ENCODE data around the gene LRCH4.

LRCH4 gene

DNA sequence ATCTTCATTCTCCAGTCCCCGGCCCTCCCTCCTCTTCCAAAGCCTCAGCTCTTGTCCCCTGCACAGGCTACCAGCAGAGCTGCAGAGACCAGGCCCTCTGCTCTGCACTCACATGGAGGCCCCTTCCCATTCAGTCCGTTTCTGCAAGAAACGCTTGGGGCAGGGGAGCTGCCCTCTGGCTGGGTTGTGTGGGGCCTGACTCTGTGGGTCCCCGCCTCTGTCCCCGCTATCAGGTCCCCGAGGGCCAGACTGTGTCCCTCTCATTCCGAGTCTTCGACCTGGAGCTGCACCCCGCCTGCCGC is 17.7 kb upstream of the LRCH4 start:
- Histone ChIP-seq H3K27ac (ENCODE audit: low read length) (no peak overlapping the region), H3K36me3 (ENCODE audit: control insufficient read depth, low read depth, low read length) (no peaks in the 10 kb centered on the region), H3K27me3 (ENCODE audit: control insufficient read depth, insufficient read depth, low read length) (peaks cover 20% of the 10 kb centered on the region), H3K4me3 (ENCODE audit: low read length) (peak overlapping the region; percentile 61), H3K9me3 (ENCODE audit: control insufficient read depth, low read depth, low read length) (no peaks in the 10 kb centered on the region), H3K9ac (ENCODE audit: low read length) (peak overlapping the region; percentile 55), H3K4me1 (ENCODE audit: control insufficient read depth, low read depth, low read length) (peaks cover 22% of the 10 kb centered on the region)

GRCh38 chr7:100602889-100603725 is 17.2 kb upstream of the LRCH4 start:
- no peaks in the 10 kb centered on the region for H3K36me3 ChIP-seq (ENCODE audit: control insufficient read depth, low read depth, low read length)
- peaks cover 20% of the 10 kb centered on the region for H3K27me3 ChIP-seq (ENCODE audit: control insufficient read depth, insufficient read depth, low read length)
- H3K4me3 ChIP-seq (ENCODE audit: low read length), result peak overlapping the region; percentile 61
- peaks cover 22% of the 10 kb centered on the region for H3K4me1 ChIP-seq (ENCODE audit: control insufficient read depth, low read depth, low read length)
- H3K27ac ChIP-seq (ENCODE audit: low read length), result peak overlapping the region; percentile 20
- H3K9me3 ChIP-seq (ENCODE audit: control insufficient read depth, low read depth, low read length), result no peaks in the 10 kb centered on the region
- peak overlapping the region; percentile 55 for H3K9ac ChIP-seq (ENCODE audit: low read length)

DNA sequence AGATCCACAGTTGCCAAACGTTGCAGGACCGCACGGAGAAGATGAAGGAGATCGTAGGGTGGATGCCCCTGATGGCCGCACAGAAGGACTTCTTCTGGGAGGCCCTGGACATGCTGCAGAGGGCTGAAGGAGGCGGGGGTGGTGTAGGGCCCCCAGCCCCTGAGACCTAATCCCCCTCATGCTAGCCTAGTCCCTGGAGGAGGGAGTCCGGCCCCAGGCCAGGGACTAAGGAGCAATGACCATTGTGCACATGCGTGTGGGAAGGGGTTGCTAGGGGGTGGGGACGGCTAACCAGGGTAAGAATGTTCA is 14.8 kb upstream of the LRCH4 start:
- peaks cover 22% of the 10 kb centered on the region for H3K4me1 ChIP-seq (ENCODE audit: control insufficient read depth, low read depth, low read length)
- no peaks in the 10 kb centered on the region for H3K9me3 ChIP-seq (ENCODE audit: control insufficient read depth, low read depth, low read length)
- no peak overlapping the region for H3K4me3 ChIP-seq (ENCODE audit: low read length)
- peaks cover 10% of the 10 kb centered on the region for H3K27me3 ChIP-seq (ENCODE audit: control insufficient read depth, insufficient read depth, low read length)
- H3K36me3 ChIP-seq (ENCODE audit: control insufficient read depth, low read depth, low read length), result no peaks in the 10 kb centered on the region
- H3K9ac ChIP-seq (ENCODE audit: low read length), result no peak overlapping the region
- no peak overlapping the region for H3K27ac ChIP-seq (ENCODE audit: low read length)

- Histone ChIP-seq H3K9me3 (ENCODE audit: control insufficient read depth, low read depth, low read length) (no peaks in the 10 kb centered on the region), H3K36me3 (ENCODE audit: control insufficient read depth, low read depth, low read length) (no peaks in the 10 kb centered on the region), H3K27ac (ENCODE audit: low read length) (no peak overlapping the region), H3K4me3 (ENCODE audit: low read length) (no peak overlapping the region), H3K9ac (ENCODE audit: low read length) (no peak overlapping the region), H3K27me3 (ENCODE audit: control insufficient read depth, insufficient read depth, low read length) (peaks cover 4% of the 10 kb centered on the region), H3K4me1 (ENCODE audit: control insufficient read depth, low read depth, low read length) (peaks cover 18% of the 10 kb centered on the region)
Measured at GRCh38 chr7:100599911-100600729, 14.2 kb upstream of the LRCH4 start.

DNA sequence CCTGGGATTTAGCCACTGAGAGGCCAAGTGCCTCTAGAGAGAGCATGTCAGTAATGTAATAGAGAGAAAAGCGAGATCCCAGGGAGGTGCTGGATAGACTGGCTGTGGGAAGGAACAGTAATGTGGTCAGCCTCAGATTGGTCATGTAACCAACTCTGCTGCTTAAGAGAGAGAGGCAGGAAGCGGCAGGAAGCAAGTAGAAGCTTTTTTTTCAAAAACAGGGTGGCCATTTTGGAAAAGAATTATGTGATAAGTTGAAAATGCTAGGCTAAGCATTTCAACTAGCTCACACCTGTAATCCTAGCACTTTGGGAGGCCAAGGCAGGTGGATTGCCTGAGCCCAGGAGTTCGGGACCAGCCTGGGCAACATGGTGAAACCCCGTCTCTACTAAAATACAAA is 12.5 kb upstream of the LRCH4 start:
- peaks cover 14% of the 10 kb centered on the region for H3K4me1 ChIP-seq (ENCODE audit: control insufficient read depth, low read depth, low read length)
- no peaks in the 10 kb centered on the region for H3K27me3 ChIP-seq (ENCODE audit: control insufficient read depth, insufficient read depth, low read length)
- H3K36me3 ChIP-seq (ENCODE audit: control insufficient read depth, low read depth, low read length), result no peaks in the 10 kb centered on the region
- H3K27ac ChIP-seq (ENCODE audit: low read length), result no peak overlapping the region
- no peaks in the 10 kb centered on the region for H3K9me3 ChIP-seq (ENCODE audit: control insufficient read depth, low read depth, low read length)
- no peak overlapping the region for H3K4me3 ChIP-seq (ENCODE audit: low read length)
- H3K9ac ChIP-seq (ENCODE audit: low read length), result no peak overlapping the region

GRCh38 chr7:100595188-100595587 is 9.3 kb upstream of the LRCH4 start:
- Histone ChIP-seq H3K9ac (ENCODE audit: low read length) (no peak overlapping the region), H3K36me3 (ENCODE audit: control insufficient read depth, low read depth, low read length) (no peaks in the 10 kb centered on the region), H3K4me3 (ENCODE audit: low read length) (no peak overlapping the region), H3K27me3 (ENCODE audit: control insufficient read depth, insufficient read depth, low read length) (peaks cover 11% of the 10 kb centered on the region), H3K27ac (ENCODE audit: low read length) (no peak overlapping the region), H3K4me1 (ENCODE audit: control insufficient read depth, low read depth, low read length) (peaks cover 2% of the 10 kb centered on the region), H3K9me3 (ENCODE audit: control insufficient read depth, low read depth, low read length) (no peaks in the 10 kb centered on the region)

DNA sequence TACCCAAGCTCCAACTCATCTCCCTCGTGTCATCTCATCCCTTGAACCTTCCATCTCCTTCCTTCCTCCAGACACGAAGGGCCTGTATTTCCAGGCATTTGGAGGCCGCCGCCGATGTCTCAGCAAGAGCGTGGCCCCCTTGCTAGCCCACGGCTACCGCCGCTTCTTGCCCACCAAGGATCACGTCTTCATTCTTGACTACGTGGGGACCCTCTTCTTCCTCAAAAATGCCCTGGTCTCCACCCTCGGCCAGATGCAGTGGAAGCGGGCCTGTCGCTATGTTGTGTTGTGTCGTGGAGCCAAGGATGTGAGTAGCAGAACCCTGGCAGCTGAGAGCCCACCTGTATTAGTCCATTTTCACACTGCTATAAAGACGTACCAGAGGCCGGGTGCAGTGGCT is 5.7 kb upstream of the LRCH4 start:
- H3K27ac ChIP-seq (ENCODE audit: low read length), result no peak overlapping the region
- H3K36me3 ChIP-seq (ENCODE audit: control insufficient read depth, low read depth, low read length), result no peaks in the 10 kb centered on the region
- no peaks in the 10 kb centered on the region for H3K9me3 ChIP-seq (ENCODE audit: control insufficient read depth, low read depth, low read length)
- peaks cover 14% of the 10 kb centered on the region for H3K27me3 ChIP-seq (ENCODE audit: control insufficient read depth, insufficient read depth, low read length)
- H3K4me3 ChIP-seq (ENCODE audit: low read length), result no peak overlapping the region
- no peak overlapping the region for H3K9ac ChIP-seq (ENCODE audit: low read length)
- peaks cover 12% of the 10 kb centered on the region for H3K4me1 ChIP-seq (ENCODE audit: control insufficient read depth, low read depth, low read length)

- Histone ChIP-seq H3K4me3 (ENCODE audit: low read length) (peak overlapping the region; percentile 21), H3K9ac (ENCODE audit: low read length) (no peak overlapping the region), H3K9me3 (ENCODE audit: control insufficient read depth, low read depth, low read length) (no peaks in the 10 kb centered on the region), H3K36me3 (ENCODE audit: control insufficient read depth, low read depth, low read length) (no peaks in the 10 kb centered on the region), H3K4me1 (ENCODE audit: control insufficient read depth, low read depth, low read length) (peaks cover 14% of the 10 kb centered on the region), H3K27ac (ENCODE audit: low read length) (no peak overlapping the region), H3K27me3 (ENCODE audit: control insufficient read depth, insufficient read depth, low read length) (peaks cover 14% of the 10 kb centered on the region)
Measured at GRCh38 chr7:100590077-100590737, 4.3 kb upstream of the LRCH4 start.

DNA sequence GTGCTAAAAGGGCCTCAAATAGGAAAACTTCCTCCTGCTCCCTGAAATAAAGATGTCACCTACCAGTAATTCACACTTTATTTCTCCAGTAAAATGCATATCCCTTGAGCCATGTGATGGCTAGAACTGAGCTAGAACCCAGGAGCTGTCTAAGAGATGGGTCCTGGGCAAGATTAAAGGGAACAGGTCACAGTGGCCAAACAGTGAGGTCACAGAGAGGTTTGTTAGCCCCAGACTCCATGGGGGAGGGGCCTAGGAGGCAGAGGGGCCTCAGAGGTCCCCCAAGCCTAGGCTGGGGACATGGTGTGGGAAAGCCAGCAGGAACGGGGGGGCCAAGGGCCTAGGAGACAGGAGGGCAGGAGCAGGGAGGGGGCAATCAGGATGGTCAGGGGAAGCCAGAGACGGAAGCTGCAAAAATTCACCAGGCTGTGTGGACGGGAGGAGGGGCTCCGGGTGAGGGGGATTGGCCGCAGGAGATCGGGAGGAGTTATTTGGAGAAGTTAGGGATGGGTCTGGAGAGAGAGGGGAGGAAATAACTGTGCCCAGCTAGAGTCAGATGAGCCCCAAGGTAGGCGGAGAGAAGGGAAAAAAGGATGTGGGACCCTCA is 3.5 kb upstream of the LRCH4 start:
- Histone ChIP-seq H3K36me3 (ENCODE audit: control insufficient read depth, low read depth, low read length) (no peaks in the 10 kb centered on the region), H3K27me3 (ENCODE audit: control insufficient read depth, insufficient read depth, low read length) (peaks cover 14% of the 10 kb centered on the region), H3K9me3 (ENCODE audit: control insufficient read depth, low read depth, low read length) (no peaks in the 10 kb centered on the region), H3K4me1 (ENCODE audit: control insufficient read depth, low read depth, low read length) (peaks cover 21% of the 10 kb centered on the region), H3K9ac (ENCODE audit: low read length) (no peak overlapping the region), H3K27ac (ENCODE audit: low read length) (no peak overlapping the region), H3K4me3 (ENCODE audit: low read length) (peak overlapping the region; percentile 21)

DNA sequence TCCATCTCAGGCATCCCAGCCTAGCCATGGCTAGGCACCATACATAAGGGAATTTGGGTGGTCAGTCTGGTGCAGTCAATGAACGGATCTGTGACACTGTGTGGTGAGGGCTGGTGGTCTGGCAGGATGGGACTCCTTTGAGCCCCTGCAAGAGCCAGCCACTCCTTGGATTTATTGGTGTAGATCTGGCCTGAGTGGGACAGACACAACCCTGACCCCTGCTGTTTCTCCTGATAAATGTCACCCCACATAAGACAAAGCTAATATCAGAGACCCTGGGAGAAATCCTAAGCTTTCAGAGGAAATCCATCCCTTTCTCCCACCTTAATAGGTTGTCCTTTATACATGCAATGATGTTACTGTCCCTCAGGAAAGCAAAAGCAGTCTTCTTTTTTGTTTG is 2.5 kb upstream of the LRCH4 start:
- no peak overlapping the region for H3K4me3 ChIP-seq (ENCODE audit: low read length)

DNA sequence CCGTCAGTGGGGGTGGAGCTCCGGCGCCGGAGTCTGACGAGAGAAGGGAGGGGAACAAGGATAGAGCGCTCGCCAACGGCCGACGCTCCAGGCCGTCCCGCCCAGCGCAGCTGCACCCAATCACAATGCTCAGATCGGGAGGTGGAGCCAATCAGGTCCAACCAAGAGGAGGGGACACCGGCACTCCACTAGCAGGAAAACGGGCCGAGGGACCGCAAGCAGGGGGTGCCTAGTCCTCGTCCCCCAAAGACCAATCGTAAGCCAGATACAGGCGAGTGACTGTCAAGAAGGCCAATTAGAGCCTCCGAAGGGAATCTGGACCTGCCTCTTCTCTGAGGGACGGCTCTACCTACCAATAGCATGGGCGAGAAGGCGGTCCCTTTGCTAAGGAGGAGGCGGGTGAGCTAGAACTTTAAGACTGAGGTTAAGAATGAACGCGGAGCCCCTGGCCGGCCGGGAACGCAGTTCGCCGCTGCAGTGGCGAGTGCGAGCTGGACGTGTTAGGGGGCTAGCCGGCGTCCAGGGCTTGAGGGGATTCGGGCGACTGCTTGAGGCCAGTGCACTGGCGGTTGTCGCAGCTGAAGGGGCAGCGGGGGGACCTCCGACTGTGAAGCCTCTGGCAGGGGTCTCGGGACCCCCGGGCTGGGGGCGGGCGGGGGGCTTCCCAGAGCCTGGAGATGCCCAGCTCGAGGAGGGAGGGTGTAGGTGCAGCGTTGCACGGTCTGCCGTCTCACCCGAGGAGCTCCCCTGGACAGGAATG is 517 bp upstream of the LRCH4 start, which contains the start of gene FBXO24:
Gene FBXO24 (plus strand): TSS at position 63 of the 760 bp plus-strand sequence. CDS start 298 bp downstream, at position 361.
- no peaks in the 10 kb centered on the region for H3K9me3 ChIP-seq (ENCODE audit: control insufficient read depth, low read depth, low read length)
- H3K36me3 ChIP-seq (ENCODE audit: control insufficient read depth, low read depth, low read length), result peaks cover 4% of the 10 kb centered on the region
- peak within 1 kb of the TSS; percentile 95 for H3K4me3 ChIP-seq (ENCODE audit: low read length)
- peaks cover 34% of the 10 kb centered on the region for H3K4me1 ChIP-seq (ENCODE audit: control insufficient read depth, low read depth, low read length)
- peaks cover 13% of the 10 kb centered on the region for H3K27me3 ChIP-seq (ENCODE audit: control insufficient read depth, insufficient read depth, low read length)
- peak within 1 kb of the TSS; percentile 70 for H3K27ac ChIP-seq (ENCODE audit: low read length)
- H3K9ac ChIP-seq (ENCODE audit: low read length), result peak within 1 kb of the TSS; percentile 80

More for the DNA sequence above, 2.5 kb upstream of the LRCH4 start:
- H3K36me3 ChIP-seq (ENCODE audit: control insufficient read depth, low read depth, low read length), result no peaks in the 10 kb centered on the region
- no peaks in the 10 kb centered on the region for H3K9me3 ChIP-seq (ENCODE audit: control insufficient read depth, low read depth, low read length)
- no peak overlapping the region for H3K9ac ChIP-seq (ENCODE audit: low read length)
- H3K27me3 ChIP-seq (ENCODE audit: control insufficient read depth, insufficient read depth, low read length), result peaks cover 14% of the 10 kb centered on the region
- H3K4me1 ChIP-seq (ENCODE audit: control insufficient read depth, low read depth, low read length), result peaks cover 29% of the 10 kb centered on the region
- no peak overlapping the region for H3K27ac ChIP-seq (ENCODE audit: low read length)

All from iPS-18a (cell line).